Natural killer cell (primary cell): Measurements from ENCODE around the gene RNF130. TPM values are rescaled to one million over a fixed set of nuclear protein-coding genes. Genes with fewer than 3 reads are reported as not detected.

Experiments
- ATAC-seq, 3 donors: fragments of 150-1000 bp in 2 of 3; fragments of 200-7000 bp in 1 of 3; cut with Tn5 transposase; 1 replicate in 1 of 3; 2 replicates in 2 of 3; pipeline ENCODE4 v1.10.0; 2021; ENCODE audit warnings: mild to moderate bottlenecking in 2 of 3, moderate library complexity in 2 of 3
- DNase-seq, 2 donors: peaks; one replicate each; pipeline versions ENCODE4 v3.0.0 to v3.0.0-alpha.2; 2013 to 2021; ENCODE audit warnings: mixed read lengths in 1 of 2
- H3K27ac ChIP-seq: one replicate; pipeline ENCODE4 v1.5.1; 2013; ENCODE audit warnings: mild to moderate bottlenecking, low read length
- H3K27me3 ChIP-seq: one replicate; pipeline ENCODE4 v1.6.1; 2013; ENCODE audit warnings: low read length; ENCODE audit not compliant: control insufficient read depth, insufficient read depth
- H3K36me3 ChIP-seq: one replicate; pipeline ENCODE4 v1.6.1; 2013; ENCODE audit warnings: low read length; ENCODE audit not compliant: control insufficient read depth, insufficient read depth
- H3K4me1 ChIP-seq: one replicate; pipeline ENCODE4 v1.6.1; 2013; ENCODE audit warnings: low read length; ENCODE audit not compliant: control insufficient read depth, insufficient read depth
- H3K4me3 ChIP-seq: one replicate; pipeline ENCODE4 v1.5.1; 2013; ENCODE audit warnings: low read length
- H3K9me3 ChIP-seq: one replicate; pipeline ENCODE4 v1.6.1; 2013; ENCODE audit warnings: low read length; ENCODE audit not compliant: control insufficient read depth, insufficient read depth
- H3K27ac Mint-ChIP-seq, 2 donors: one replicate each; pipeline ENCODE4 v1.8.0; 2022; ENCODE audit warnings: mild to moderate bottlenecking in 2 of 2, mixed read lengths in 2 of 2, moderate library complexity in 1 of 2
- H3K27me3 Mint-ChIP-seq, 2 donors: one replicate each; pipeline ENCODE4 v1.8.0; 2022; ENCODE audit warnings: low read depth in 2 of 2, mixed read lengths in 2 of 2
- H3K36me3 Mint-ChIP-seq: one replicate; pipeline ENCODE4 v1.8.0; 2022; ENCODE audit warnings: mixed read lengths
- H3K4me1 Mint-ChIP-seq, 2 donors: one replicate each; pipeline ENCODE4 v1.8.0; 2022; ENCODE audit warnings: mixed read lengths in 2 of 2
- H3K4me3 Mint-ChIP-seq: one replicate; pipeline ENCODE4 v1.8.0; 2022; ENCODE audit warnings: mild to moderate bottlenecking, moderate library complexity, mixed read lengths
- H3K9me3 Mint-ChIP-seq, 2 donors: one replicate each; pipeline ENCODE4 v1.8.0; 2022; ENCODE audit warnings: mixed read lengths in 2 of 2
- CTCF ChIP-seq: fragments of 200-600 bp; IDR thresholded peaks from one replicate; pipeline ENCODE4 v1.8.0; 2022; ENCODE audit warnings: antibody characterized with exemption
- WGBS: methylation state at CpG from one replicate; pipeline ENCODE4 v1.1.7; 2013; ENCODE audit warnings: missing lambda C conversion rate; ENCODE audit not compliant: insufficient coverage; 5-methylcytosine and 5-hydroxymethylcytosine counted together
- intact Hi-C: fragments of 100-400 bp; cut with micrococcal nuclease; formaldehyde crosslinking; loops from one replicate; pipeline ENCODE4 v1.14.2; 2022
- total RNA-seq, 4 donors: library from RNA; stranded (reverse); fragments of 120-200 nt in 1 of 4; gene quantifications; one replicate each; pipeline versions ENCODE4 v1.2.3 to v1.2.4, GENCODE V29; 2013 to 2022

RNF130 gene
- total RNA-seq, 3 donors from 2014 or later (not counting 1 experiment from before 2014, with no cell fraction given), result 24.4 to 35.0 (median 25.5) TPM

GRCh38 chr5:179980767-179981166 is 90.8 kb downstream of the RNF130 start:
- H3K27ac ChIP-seq, result no peak overlapping the region
- intact Hi-C loops, result no loop called here
- Mint-ChIP-seq H3K4me3 (no peak overlapping the region), H3K36me3 (peaks cover 6% of the 10 kb centered on the region), H3K9me3 (no peaks in the 10 kb centered on the region), H3K27me3 (no peaks in the 10 kb centered on the region), H3K27ac (no peak overlapping the region), H3K4me1 (no peaks in the 10 kb centered on the region)
- H3K4me3 ChIP-seq, result no peak overlapping the region
- 95% methylated on average over 7 of the region's 7 CpGs for WGBS
- no peak for TF ChIP-seq CTCF
- no peaks in the 10 kb centered on the region for H3K4me1 ChIP-seq
- ATAC-seq (no peak), DNase-seq (no peak)
- no peaks in the 10 kb centered on the region for H3K27me3 ChIP-seq
- no peaks in the 10 kb centered on the region for H3K9me3 ChIP-seq
- H3K36me3 ChIP-seq, result peaks cover 9% of the 10 kb centered on the region

- H3K4me3 Mint-ChIP-seq, result no peak overlapping the region
- H3K27ac ChIP-seq, result no peak overlapping the region
- no peaks in the 10 kb centered on the region for H3K9me3 Mint-ChIP-seq
- WGBS, result 65% methylated on average over 4 of the region's 4 CpGs
- peaks cover 6% of the 10 kb centered on the region for H3K36me3 Mint-ChIP-seq
- no peak overlapping the region for H3K27ac Mint-ChIP-seq
- DNase-seq (no peak), ATAC-seq (no peak)
- intact Hi-C loops, result no loop called here
- H3K9me3 ChIP-seq, result no peaks in the 10 kb centered on the region
- H3K4me1 ChIP-seq, result no peaks in the 10 kb centered on the region
- peaks cover 12% of the 10 kb centered on the region for H3K36me3 ChIP-seq
- no peaks in the 10 kb centered on the region for H3K27me3 ChIP-seq
- TF ChIP-seq CTCF, result no peak
- peaks cover 0 to 9% of the 10 kb centered on the region in 2 donors for H3K4me1 Mint-ChIP-seq
- no peaks in the 10 kb centered on the region for H3K27me3 Mint-ChIP-seq
- no peak overlapping the region for H3K4me3 ChIP-seq
These were observed 92.8 kb downstream of the RNF130 start for GRCh38 chr5:179978792-179979191.

- Histone ChIP-seq H3K9me3 (no peaks in the 10 kb centered on the region), H3K4me1 (peaks cover 13% of the 10 kb centered on the region), H3K27ac (no peak overlapping the region), H3K36me3 (peaks cover 12% of the 10 kb centered on the region), H3K4me3 (no peak overlapping the region), H3K27me3 (no peaks in the 10 kb centered on the region)
- Mint-ChIP-seq H3K9me3 (no peaks in the 10 kb centered on the region), H3K4me1 (peaks cover 13 to 27% of the 10 kb centered on the region in 2 donors), H3K27me3 (no peaks in the 10 kb centered on the region), H3K36me3 (peaks cover 6% of the 10 kb centered on the region), H3K27ac (no peak overlapping the region), H3K4me3 (no peak overlapping the region)
- DNase-seq (no peak), ATAC-seq (no peak)
- WGBS, result 85% methylated on average over 12 of the region's 13 CpGs
- TF ChIP-seq CTCF, result no peak
- intact Hi-C loops, result no loop called here
These were observed 95.8 kb downstream of the RNF130 start for GRCh38 chr5:179975713-179976134.

- peak; percentile 60 to 76 (median 69) for ATAC-seq
- Mint-ChIP-seq H3K9me3 (no peaks in the 10 kb centered on the region), H3K4me3 (no peak overlapping the region), H3K4me1 (peaks cover 14 to 29% of the 10 kb centered on the region in 2 donors), H3K27ac (no peak overlapping the region), H3K36me3 (peaks cover 6% of the 10 kb centered on the region), H3K27me3 (no peaks in the 10 kb centered on the region)
- no peaks in the 10 kb centered on the region for H3K27me3 ChIP-seq
- H3K4me3 ChIP-seq, result no peak overlapping the region
- no peak overlapping the region for H3K27ac ChIP-seq
- intact Hi-C loops, result no loop called here
- no peaks in the 10 kb centered on the region for H3K9me3 ChIP-seq
- TF ChIP-seq CTCF, result no peak
- H3K36me3 ChIP-seq, result peaks cover 12% of the 10 kb centered on the region
- WGBS, result 84% methylated on average over 24 of the region's 25 CpGs
- peak in 1 of 2 donors; percentile 46 for DNase-seq
- H3K4me1 ChIP-seq, result peaks cover 13% of the 10 kb centered on the region
These were observed 96.4 kb downstream of the RNF130 start for GRCh38 chr5:179974946-179975712.
